B cell (primary cell): Measurements from ENCODE around the gene GALNT18.

Experiments
- CTCF ChIP-seq: fragments of 200-600 bp; IDR thresholded peaks from one replicate; pipeline ENCODE4 v1.8.0; 2022; ENCODE audit warnings: antibody characterized with exemption, mild to moderate bottlenecking
- EZH2 ChIP-seq: IDR thresholded peaks from 2 replicates; pipeline ENCODE4 v1.6.1; 2012; ENCODE audit warnings: borderline replicate concordance, low read depth, mild to moderate bottlenecking, moderate library complexity, low read length; ENCODE audit not compliant: insufficient read depth, poor library complexity, severe bottlenecking

GRCh38 chr11:11450744-11451362 lies 171.0 kb downstream of the GALNT18 start:
- TF ChIP-seq CTCF (no peak), EZH2 (no peak)
